HG03196 (cell line): ENCODE results near the gene VWF.

Experiments used
- ATAC-seq: cut with Tn5 transposase; IDR thresholded peaks from one replicate; pipeline ENCODE4 v1.9.1; 2021; ENCODE audit not compliant: unreplicated experiment

VWF gene

GRCh38 chr12:5923043-5923605 is 201.3 kb downstream of the VWF start:
- no peak for ATAC-seq

GRCh38 chr12:5921966-5922899 is 202.2 kb downstream of the VWF start:
- no peak for ATAC-seq

GRCh38 chr12:5921027-5921909 is 203.2 kb downstream of the VWF start:
- no peak for ATAC-seq

GRCh38 chr12:5916785-5917290 is 207.6 kb downstream of the VWF start:
- ATAC-seq, result no peak

- no peak for ATAC-seq
Measured at GRCh38 chr12:5915511-5915910, 209.0 kb downstream of the VWF start.

- ATAC-seq, result no peak
Measured at GRCh38 chr12:5914387-5915149, 209.9 kb downstream of the VWF start.

- ATAC-seq, result no peak
Measured at GRCh38 chr12:5913387-5913786, 211.1 kb downstream of the VWF start.

- ATAC-seq, result no peak
Measured at GRCh38 chr12:5912437-5913334, 211.8 kb downstream of the VWF start.

- ATAC-seq, result no peak
Measured at GRCh38 chr12:5912011-5912410, 212.5 kb downstream of the VWF start.

- no peak for ATAC-seq
Measured at GRCh38 chr12:5910790-5911548, 213.5 kb downstream of the VWF start.

GRCh38 chr12:5909560-5909959 is 214.9 kb downstream of the VWF start:
- ATAC-seq, result no peak

- no peak for ATAC-seq
Measured at GRCh38 chr12:5908251-5908650, 216.2 kb downstream of the VWF start.

GRCh38 chr12:5907807-5908206 is 216.7 kb downstream of the VWF start:
- no peak for ATAC-seq

GRCh38 chr12:5905757-5906156 is 218.7 kb downstream of the VWF start:
- no peak for ATAC-seq

- no peak for ATAC-seq
Measured at GRCh38 chr12:5904969-5905368, 219.5 kb downstream of the VWF start.

GRCh38 chr12:5904441-5904840 is 220.0 kb downstream of the VWF start:
- no peak for ATAC-seq

- no peak for ATAC-seq
Measured at GRCh38 chr12:5902736-5903135, 221.7 kb downstream of the VWF start.

- no peak for ATAC-seq
Measured at GRCh38 chr12:5901416-5901815, 223.1 kb downstream of the VWF start.
